ENCODE data around the gene STAG1. TPM values are rescaled to one million over a fixed set of nuclear protein-coding genes. Genes with fewer than 3 reads are reported as not detected.

STAG1 gene
- total RNA-seq, 1 donor from 2014 or later, result 44.7 TPM

- Histone ChIP-seq H3K4me1 (peaks cover 19% of the 10 kb centered on the region), H3K9me3 (no peaks in the 10 kb centered on the region), H3K27me3 (no peaks in the 10 kb centered on the region), H3K4me3 (no peak overlapping the region), H3K36me3 (no peaks in the 10 kb centered on the region), H3K27ac (no peak overlapping the region)
- no peak for DNase-seq (ENCODE audit: extremely low spot score in 2 of 2)
- intact Hi-C loops (cut with DNase I), result no loop called here
- no peak for TF ChIP-seq POLR2AphosphoS5 (IDR thresholded peaks at IDR 0.05; ENCODE audit: insufficient read depth in 1 of 2, low read depth in 1 of 2)
- TF ChIP-seq, protein P1, sequence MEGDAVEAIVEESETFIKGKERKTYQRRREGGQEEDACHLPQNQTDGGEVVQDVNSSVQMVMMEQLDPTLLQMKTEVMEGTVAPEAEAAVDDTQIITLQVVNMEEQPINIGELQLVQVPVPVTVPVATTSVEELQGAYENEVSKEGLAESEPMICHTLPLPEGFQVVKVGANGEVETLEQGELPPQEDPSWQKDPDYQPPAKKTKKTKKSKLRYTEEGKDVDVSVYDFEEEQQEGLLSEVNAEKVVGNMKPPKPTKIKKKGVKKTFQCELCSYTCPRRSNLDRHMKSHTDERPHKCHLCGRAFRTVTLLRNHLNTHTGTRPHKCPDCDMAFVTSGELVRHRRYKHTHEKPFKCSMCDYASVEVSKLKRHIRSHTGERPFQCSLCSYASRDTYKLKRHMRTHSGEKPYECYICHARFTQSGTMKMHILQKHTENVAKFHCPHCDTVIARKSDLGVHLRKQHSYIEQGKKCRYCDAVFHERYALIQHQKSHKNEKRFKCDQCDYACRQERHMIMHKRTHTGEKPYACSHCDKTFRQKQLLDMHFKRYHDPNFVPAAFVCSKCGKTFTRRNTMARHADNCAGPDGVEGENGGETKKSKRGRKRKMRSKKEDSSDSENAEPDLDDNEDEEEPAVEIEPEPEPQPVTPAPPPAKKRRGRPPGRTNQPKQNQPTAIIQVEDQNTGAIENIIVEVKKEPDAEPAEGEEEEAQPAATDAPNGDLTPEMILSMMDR (IDR thresholded peaks at IDR 0.05), result no peak
- no peak for TF ChIP-seq POLR2A (IDR thresholded peaks at IDR 0.05)
Measured at GRCh38 chr3:136626493-136626892, 125.7 kb downstream of the STAG1 start.

- Histone ChIP-seq H3K27me3 (no peaks in the 10 kb centered on the region), H3K27ac (no peak overlapping the region), H3K4me3 (no peak overlapping the region), H3K36me3 (no peaks in the 10 kb centered on the region), H3K4me1 (peaks cover 21% of the 10 kb centered on the region), H3K9me3 (no peaks in the 10 kb centered on the region)
- TF ChIP-seq POLR2AphosphoS5 (IDR thresholded peaks at IDR 0.05; ENCODE audit: insufficient read depth in 1 of 2, low read depth in 1 of 2), result no peak
- TF ChIP-seq, protein P1 (IDR thresholded peaks at IDR 0.05), result no peak
- TF ChIP-seq POLR2A (IDR thresholded peaks at IDR 0.05), result no peak
- no peak for DNase-seq (ENCODE audit: extremely low spot score in 2 of 2)
- intact Hi-C loops (cut with DNase I), result no loop called here
Measured at GRCh38 chr3:136624894-136625815, 127.0 kb downstream of the STAG1 start.

- no peak overlapping the region for H3K27ac ChIP-seq
- DNase-seq (ENCODE audit: extremely low spot score in 2 of 2), result no peak
- no peaks in the 10 kb centered on the region for H3K9me3 ChIP-seq
- TF ChIP-seq POLR2A (IDR thresholded peaks at IDR 0.05) (no peak), POLR2AphosphoS5 (IDR thresholded peaks at IDR 0.05; ENCODE audit: insufficient read depth in 1 of 2, low read depth in 1 of 2) (no peak)
- TF ChIP-seq, protein P1 (IDR thresholded peaks at IDR 0.05), result no peak
- H3K4me3 ChIP-seq, result no peak overlapping the region
- intact Hi-C loops (cut with DNase I), result no loop called here
- no peaks in the 10 kb centered on the region for H3K36me3 ChIP-seq
- H3K4me1 ChIP-seq, result peaks cover 21% of the 10 kb centered on the region
- no peaks in the 10 kb centered on the region for H3K27me3 ChIP-seq
Measured at GRCh38 chr3:136624371-136624770, 127.8 kb downstream of the STAG1 start.

- no peaks in the 10 kb centered on the region for H3K36me3 ChIP-seq
Measured at GRCh38 chr3:136621628-136622027, 130.6 kb downstream of the STAG1 start.

More at GRCh38 chr3:136621628-136622027, 130.6 kb downstream of the STAG1 start:
- intact Hi-C loops (cut with DNase I), result no loop called here
- Histone ChIP-seq H3K4me1 (peaks cover 12% of the 10 kb centered on the region), H3K27ac (no peak overlapping the region), H3K9me3 (no peaks in the 10 kb centered on the region), H3K4me3 (no peak overlapping the region), H3K27me3 (no peaks in the 10 kb centered on the region)
- no peak for TF ChIP-seq POLR2AphosphoS5 (IDR thresholded peaks at IDR 0.05; ENCODE audit: insufficient read depth in 1 of 2, low read depth in 1 of 2)
- TF ChIP-seq, protein P1 (IDR thresholded peaks at IDR 0.05), result no peak
- no peak for TF ChIP-seq POLR2A (IDR thresholded peaks at IDR 0.05)
- DNase-seq (ENCODE audit: extremely low spot score in 2 of 2), result no peak

Measured in vagina (tissue), 2 donors.